Activated T-helper 17 cell treated with anti-CD3 and anti-CD28 coated beads, Interleukin-2, amount 50 U/mL, for 72 hours (primary cell): ENCODE data around the gene IQSEC2. TPM values are rescaled to one million over a fixed set of nuclear protein-coding genes. Genes with fewer than 3 reads are reported as not detected.
A peak's percentile ranks its signal among the peaks of the same experiment; 100 is the strongest.

Experiments used
- ATAC-seq: fragments of 150-1000 bp; cut with Tn5 transposase; replicated peaks from 2 replicates; pipeline ENCODE4 v1.10.0; 2021; ENCODE audit warnings: mild to moderate bottlenecking, moderate library complexity
- H3K27ac Mint-ChIP-seq: one replicate; pipeline ENCODE4 v1.8.0; 2022; ENCODE audit warnings: mixed read lengths
- H3K27me3 Mint-ChIP-seq: one replicate; pipeline ENCODE4 v1.8.0; 2022; ENCODE audit warnings: mixed read lengths
- H3K36me3 Mint-ChIP-seq: one replicate; pipeline ENCODE4 v1.8.0; 2022; ENCODE audit warnings: low read depth, mild to moderate bottlenecking, mixed read lengths
- H3K4me1 Mint-ChIP-seq: one replicate; pipeline ENCODE4 v1.8.0; 2022; ENCODE audit warnings: mixed read lengths
- H3K4me3 Mint-ChIP-seq: one replicate; pipeline ENCODE4 v1.8.0; 2022; ENCODE audit warnings: mild to moderate bottlenecking, mixed read lengths
- H3K9me3 Mint-ChIP-seq: one replicate; pipeline ENCODE4 v1.8.0; 2022; ENCODE audit warnings: mixed read lengths
- total RNA-seq, 2 donors: library from RNA; stranded (reverse); gene quantifications; one replicate each; pipeline ENCODE4 v1.2.3, GENCODE V29; 2022

IQSEC2 gene
- total RNA-seq, 2 donors from 2014 or later = 0.32 to 0.56 TPM

DNA sequence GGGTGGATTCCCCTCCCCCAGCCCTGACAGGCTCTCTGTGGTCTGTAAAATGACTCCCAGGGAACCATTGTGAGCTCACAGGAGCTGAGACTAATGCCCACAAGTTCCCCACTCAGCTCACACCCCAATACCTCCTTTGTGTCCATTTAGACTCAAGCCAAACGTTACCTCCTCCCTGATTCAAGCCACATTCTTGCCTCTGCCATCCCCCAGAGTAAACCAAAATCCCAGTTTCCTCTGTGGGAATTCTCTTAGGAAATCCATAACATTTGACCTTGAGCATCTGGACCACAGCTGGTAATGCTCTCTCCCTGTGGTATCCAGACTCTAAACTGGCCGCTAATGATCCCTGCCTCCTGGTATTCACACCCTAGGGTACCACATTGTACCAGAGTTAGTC lies 30.1 kb downstream of the IQSEC2 start:
- Mint-ChIP-seq H3K4me3 (no peak overlapping the region), H3K27ac (no peak overlapping the region), H3K4me1 (no peaks in the 10 kb centered on the region), H3K9me3 (no peaks in the 10 kb centered on the region), H3K27me3 (no peaks in the 10 kb centered on the region), H3K36me3 (no peaks in the 10 kb centered on the region)
- no peak for ATAC-seq

DNA sequence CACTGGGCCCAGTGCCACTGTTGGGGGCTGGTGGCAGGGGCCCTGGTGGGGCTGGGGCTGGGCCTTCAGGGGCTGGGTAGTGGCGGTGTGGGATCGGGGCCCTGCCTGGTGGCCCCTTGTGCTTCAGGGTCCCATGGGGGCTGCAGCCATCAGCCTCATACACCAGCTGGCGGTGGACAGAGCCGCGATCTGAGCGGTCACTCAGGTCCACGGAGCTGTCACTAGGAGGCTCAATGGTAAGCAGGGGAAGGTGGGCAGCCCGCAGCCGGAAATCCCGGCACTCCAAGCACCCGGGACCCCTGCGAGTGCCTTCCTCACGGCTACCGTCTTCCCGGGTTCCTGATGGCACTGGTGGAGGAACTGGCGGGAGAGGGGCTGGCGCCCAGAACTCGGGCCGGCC lies 30.8 kb downstream of the IQSEC2 start:
- Mint-ChIP-seq H3K4me1 (no peaks in the 10 kb centered on the region), H3K9me3 (no peaks in the 10 kb centered on the region), H3K27ac (no peak overlapping the region), H3K36me3 (no peaks in the 10 kb centered on the region), H3K27me3 (no peaks in the 10 kb centered on the region), H3K4me3 (no peak overlapping the region)
- ATAC-seq = no peak

DNA sequence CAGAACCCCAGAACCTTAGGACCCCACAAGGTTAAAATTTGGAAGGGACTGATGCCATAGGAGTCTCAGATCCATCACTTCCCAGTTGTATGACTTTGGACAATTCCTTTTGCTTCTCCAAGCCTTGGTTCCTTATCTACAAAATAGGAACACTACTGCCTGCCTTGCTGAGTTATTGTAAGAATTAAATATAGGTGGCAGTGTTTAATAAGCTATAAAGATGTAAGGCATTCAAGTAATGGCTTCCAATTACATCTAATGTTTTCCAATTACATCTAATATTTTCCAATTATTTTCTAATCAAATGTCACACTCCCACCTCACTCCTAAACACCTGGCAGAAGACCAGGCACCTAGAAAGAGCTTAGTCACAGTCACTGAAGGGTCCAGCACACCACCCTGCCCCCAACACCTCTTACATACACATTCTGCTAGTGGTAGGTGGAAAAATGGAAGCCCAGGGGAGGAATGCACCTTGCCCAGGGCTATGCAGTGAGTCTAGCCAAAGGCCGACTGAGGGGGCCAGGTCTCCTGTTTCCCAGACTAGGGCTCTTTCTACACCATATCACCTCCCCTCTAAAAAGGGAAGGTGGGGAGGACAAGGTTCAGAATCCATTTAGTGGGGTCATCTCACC lies 31.9 kb downstream of the IQSEC2 start:
- no peaks in the 10 kb centered on the region for H3K36me3 Mint-ChIP-seq
- H3K27me3 Mint-ChIP-seq = no peaks in the 10 kb centered on the region
- no peaks in the 10 kb centered on the region for H3K9me3 Mint-ChIP-seq
- H3K4me1 Mint-ChIP-seq = no peaks in the 10 kb centered on the region
- H3K27ac Mint-ChIP-seq = no peak overlapping the region
- no peak for ATAC-seq
- no peak overlapping the region for H3K4me3 Mint-ChIP-seq

DNA sequence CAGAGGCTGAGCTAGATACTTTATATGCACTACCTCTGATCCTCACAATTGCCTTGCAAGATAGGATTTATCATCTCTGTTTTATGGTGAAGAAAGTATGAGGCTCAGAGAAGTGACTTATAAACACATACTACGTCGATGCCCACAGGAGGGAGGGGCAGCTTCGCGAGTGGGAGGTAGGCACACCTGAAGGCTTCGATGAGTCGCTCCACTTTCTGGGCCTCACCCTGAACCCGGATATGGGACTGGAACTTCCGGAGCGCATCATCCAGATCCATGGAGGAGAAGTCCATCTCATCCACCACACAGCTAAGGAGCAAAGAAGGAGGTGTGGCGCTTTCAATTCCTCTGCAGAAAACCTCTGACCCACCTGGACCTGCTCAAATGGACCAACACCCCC lies 33.5 kb downstream of the IQSEC2 start:
- Mint-ChIP-seq H3K4me3 (no peak overlapping the region), H3K27ac (no peak overlapping the region), H3K4me1 (no peaks in the 10 kb centered on the region), H3K27me3 (no peaks in the 10 kb centered on the region), H3K36me3 (no peaks in the 10 kb centered on the region), H3K9me3 (no peaks in the 10 kb centered on the region)
- ATAC-seq = no peak

DNA sequence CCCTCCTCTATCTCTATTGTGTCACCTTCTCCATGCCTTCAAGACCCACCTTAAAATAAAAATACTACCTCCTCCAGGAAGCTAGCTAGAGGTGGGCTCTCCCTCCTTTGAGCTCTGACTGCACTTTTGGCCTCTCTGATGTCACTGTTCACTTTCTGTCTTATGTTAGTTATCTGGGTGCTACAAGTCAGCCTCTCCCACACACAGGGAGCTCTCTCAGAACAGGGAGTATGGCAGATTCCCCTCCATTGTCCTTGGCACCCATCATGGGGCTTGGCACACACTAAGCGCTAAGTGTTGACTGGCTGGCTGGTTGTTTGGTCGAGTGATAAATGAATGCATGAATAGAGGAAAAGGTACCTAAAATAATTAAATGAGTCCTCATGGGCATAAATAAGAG lies 35.2 kb downstream of the IQSEC2 start:
- Mint-ChIP-seq H3K4me1 (no peaks in the 10 kb centered on the region), H3K27me3 (no peaks in the 10 kb centered on the region), H3K36me3 (no peaks in the 10 kb centered on the region), H3K9me3 (no peaks in the 10 kb centered on the region), H3K27ac (no peak overlapping the region), H3K4me3 (no peak overlapping the region)
- ATAC-seq = no peak

DNA sequence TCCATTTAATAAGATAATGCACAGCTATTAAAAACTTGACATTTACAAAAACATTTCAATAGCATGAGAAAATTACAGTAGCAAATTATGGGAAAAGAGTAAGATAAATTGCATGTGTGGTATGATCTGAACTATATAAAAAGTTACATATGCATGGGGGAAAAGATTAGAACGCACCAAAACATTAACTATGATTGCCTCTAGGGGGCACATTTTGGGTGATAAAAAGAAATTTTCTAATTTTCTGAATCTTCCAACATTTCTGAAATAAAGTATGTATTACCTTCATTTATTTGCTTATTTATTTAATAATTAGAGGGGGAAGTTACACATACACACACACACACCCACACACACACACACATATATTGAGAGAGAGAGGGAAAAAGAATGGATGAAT lies 36.8 kb downstream of the IQSEC2 start:
- H3K36me3 Mint-ChIP-seq = no peaks in the 10 kb centered on the region
- no peak overlapping the region for H3K27ac Mint-ChIP-seq
- ATAC-seq = no peak
- no peaks in the 10 kb centered on the region for H3K4me1 Mint-ChIP-seq
- H3K9me3 Mint-ChIP-seq = no peaks in the 10 kb centered on the region
- no peak overlapping the region for H3K4me3 Mint-ChIP-seq
- H3K27me3 Mint-ChIP-seq = no peaks in the 10 kb centered on the region

DNA sequence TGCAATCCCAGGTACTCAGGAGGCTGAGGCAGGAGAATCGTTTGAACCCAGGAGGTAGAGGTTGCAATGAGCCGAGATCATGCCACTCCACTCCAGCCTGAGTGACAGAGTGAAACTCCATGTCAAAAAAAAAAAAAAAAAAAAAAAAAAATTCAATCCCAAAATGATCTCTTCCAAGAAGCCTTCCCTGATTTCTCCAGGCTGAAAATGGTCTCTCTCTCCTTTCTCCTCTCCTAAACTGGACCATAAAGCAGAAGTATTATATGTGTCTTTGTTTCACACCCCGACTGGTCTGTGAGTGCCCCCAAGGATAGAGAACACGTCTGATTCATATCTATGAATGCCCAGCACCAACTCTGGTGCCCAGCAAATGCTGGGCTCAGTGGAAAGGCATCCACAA lies 39.1 kb downstream of the IQSEC2 start:
- H3K4me3 Mint-ChIP-seq = no peak overlapping the region
- H3K27ac Mint-ChIP-seq = no peak overlapping the region
- no peaks in the 10 kb centered on the region for H3K36me3 Mint-ChIP-seq
- no peaks in the 10 kb centered on the region for H3K4me1 Mint-ChIP-seq
- no peaks in the 10 kb centered on the region for H3K27me3 Mint-ChIP-seq
- no peak for ATAC-seq
- H3K9me3 Mint-ChIP-seq = no peaks in the 10 kb centered on the region

DNA sequence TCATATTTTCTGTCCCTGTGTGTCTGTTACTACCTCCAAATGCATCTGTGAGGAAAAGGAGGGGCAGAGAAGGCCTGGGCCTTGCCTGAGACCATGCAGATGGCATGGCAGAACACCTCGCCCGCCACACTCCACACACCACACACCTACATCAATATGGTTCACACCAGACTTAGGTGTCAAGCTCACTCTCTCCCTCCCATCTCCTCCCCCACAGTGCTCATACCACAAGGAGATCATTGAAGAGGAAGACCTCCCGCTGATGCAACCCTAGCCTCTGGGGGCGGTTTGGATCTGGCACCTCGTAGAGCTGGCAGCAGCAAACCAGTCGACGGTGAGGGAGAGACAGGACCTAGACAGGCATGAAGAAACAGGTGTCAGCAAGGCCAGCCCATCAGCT lies 39.8 kb downstream of the IQSEC2 start:
- ATAC-seq = no peak
- H3K4me1 Mint-ChIP-seq = no peaks in the 10 kb centered on the region
- no peaks in the 10 kb centered on the region for H3K27me3 Mint-ChIP-seq
- H3K4me3 Mint-ChIP-seq = no peak overlapping the region
- no peak overlapping the region for H3K27ac Mint-ChIP-seq
- no peaks in the 10 kb centered on the region for H3K36me3 Mint-ChIP-seq
- no peaks in the 10 kb centered on the region for H3K9me3 Mint-ChIP-seq

DNA sequence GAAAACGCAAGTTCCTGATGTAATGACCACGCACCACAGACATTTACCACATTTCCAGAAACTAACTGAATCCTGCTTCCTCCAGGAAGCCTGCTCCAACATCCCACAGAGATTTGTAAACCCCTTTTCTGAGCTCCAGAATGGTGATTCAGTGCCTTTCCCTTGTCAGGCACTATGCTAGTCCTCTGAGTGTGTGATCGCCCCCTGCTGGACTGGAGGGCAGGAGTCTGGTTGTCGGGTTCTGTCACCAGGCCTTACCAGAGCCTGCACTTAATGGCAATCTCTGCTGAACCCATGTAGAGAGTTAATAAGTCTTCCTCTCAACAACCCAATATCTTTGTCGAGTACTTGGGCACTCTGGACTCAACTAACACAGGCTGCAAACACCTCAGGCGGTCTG lies 41.9 kb downstream of the IQSEC2 start:
- ATAC-seq = peak; percentile 68
- Mint-ChIP-seq H3K36me3 (no peaks in the 10 kb centered on the region), H3K27me3 (no peaks in the 10 kb centered on the region), H3K27ac (no peak overlapping the region), H3K9me3 (no peaks in the 10 kb centered on the region), H3K4me3 (peak overlapping the region; percentile 15), H3K4me1 (no peaks in the 10 kb centered on the region)

DNA sequence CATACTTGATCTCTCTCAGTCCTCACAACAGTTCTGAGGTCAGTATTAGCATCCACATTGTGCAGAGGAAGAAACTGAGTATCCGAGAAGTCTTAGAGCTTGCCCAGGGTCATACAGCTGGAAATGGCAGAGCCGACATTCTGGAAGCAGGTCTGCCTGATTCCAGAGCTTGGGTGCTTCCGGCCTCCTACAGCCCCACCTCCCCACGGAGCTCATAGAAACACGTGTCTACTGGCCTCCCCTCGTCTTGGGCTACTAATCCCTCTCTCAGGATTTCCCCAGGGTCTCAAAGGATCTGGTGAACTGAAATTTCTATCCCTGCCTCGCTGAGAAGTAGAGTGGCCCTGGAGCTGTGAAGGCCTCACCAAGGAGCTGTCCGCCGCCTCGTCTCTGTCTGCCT lies 44.3 kb downstream of the IQSEC2 start:
- Mint-ChIP-seq H3K4me1 (no peaks in the 10 kb centered on the region), H3K9me3 (no peaks in the 10 kb centered on the region), H3K4me3 (no peak overlapping the region), H3K27ac (no peak overlapping the region), H3K27me3 (no peaks in the 10 kb centered on the region), H3K36me3 (no peaks in the 10 kb centered on the region)
- ATAC-seq = no peak

DNA sequence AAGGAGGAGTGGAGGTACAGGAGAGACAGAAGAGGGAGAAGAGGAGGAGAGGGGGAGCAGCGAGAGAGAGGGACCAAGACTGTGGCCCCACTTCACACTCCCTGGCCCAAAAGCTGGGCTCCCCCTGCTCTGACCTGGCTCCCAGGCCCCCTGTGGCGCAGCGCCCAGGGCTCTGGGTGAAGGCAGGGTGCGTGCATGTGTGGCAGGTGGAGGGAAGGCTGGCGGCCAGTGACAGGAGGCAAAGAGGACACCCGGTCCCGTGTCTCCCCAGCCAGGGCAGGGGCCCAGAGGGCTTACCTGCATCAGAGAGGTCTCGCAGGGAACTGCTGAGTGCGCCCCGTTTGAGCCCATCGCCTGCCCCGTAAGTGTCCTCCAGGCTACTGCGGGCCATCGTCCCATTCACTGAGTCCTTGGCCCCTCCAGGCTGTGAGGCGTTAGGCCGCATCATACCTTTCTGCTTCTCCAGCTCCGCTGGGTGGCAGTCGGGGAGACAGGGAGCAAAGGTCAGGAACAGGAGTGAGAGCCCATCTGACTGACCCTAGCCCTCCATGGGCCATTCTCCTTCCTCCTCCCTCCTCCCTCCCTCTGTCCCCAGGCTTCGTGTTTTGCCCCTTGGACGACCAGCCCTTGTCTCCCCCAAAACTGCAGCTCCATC lies 45.2 kb downstream of the IQSEC2 start:
- no peaks in the 10 kb centered on the region for H3K27me3 Mint-ChIP-seq
- no peaks in the 10 kb centered on the region for H3K4me1 Mint-ChIP-seq
- H3K36me3 Mint-ChIP-seq = no peaks in the 10 kb centered on the region
- H3K27ac Mint-ChIP-seq = no peak overlapping the region
- H3K4me3 Mint-ChIP-seq = no peak overlapping the region
- H3K9me3 Mint-ChIP-seq = no peaks in the 10 kb centered on the region
- no peak for ATAC-seq

DNA sequence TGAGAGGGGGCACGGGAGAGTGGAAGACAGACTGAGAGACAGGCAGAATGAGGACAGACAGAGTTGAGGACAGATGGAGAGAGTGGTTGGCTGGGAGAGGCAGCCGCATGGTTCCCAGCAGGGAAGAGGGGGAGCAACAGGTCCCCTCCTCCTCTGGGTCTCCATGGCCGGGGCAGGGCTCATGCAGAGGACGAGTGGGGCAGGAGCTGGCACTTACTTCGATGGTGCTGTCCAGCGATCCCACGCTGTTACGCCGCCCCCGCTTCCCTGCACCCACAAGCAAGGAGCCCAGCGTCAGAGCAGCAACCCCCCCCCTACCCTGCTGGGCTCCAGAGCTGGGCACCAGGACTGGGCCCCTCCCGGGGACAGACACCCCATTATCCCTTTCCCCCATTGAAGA lies 45.8 kb downstream of the IQSEC2 start:
- Mint-ChIP-seq H3K9me3 (no peaks in the 10 kb centered on the region), H3K27me3 (no peaks in the 10 kb centered on the region), H3K4me1 (no peaks in the 10 kb centered on the region), H3K4me3 (no peak overlapping the region), H3K27ac (no peak overlapping the region), H3K36me3 (no peaks in the 10 kb centered on the region)
- ATAC-seq = no peak

DNA sequence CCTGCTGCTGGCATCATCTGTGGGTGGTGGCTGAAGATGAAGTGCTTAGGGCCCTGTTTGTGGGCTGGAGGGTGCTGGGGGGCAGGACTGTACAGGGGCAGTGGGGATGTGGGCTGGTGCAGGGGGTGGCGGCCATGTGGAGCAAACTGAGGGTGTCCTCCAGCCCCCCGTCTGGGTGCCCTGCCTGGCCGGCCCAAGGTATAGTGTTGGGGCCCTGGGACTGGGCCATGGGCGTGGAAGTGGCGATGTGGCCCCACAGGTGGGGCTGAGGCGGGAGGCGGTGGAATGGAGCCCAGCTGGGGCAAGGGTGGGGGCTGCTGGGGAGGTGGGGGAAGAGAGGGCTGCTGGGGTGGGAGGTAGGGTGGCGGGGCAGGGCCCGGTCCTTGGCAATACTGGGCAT lies 46.9 kb downstream of the IQSEC2 start:
- H3K4me1 Mint-ChIP-seq = no peaks in the 10 kb centered on the region
- no peak overlapping the region for H3K4me3 Mint-ChIP-seq
- no peak overlapping the region for H3K27ac Mint-ChIP-seq

DNA sequence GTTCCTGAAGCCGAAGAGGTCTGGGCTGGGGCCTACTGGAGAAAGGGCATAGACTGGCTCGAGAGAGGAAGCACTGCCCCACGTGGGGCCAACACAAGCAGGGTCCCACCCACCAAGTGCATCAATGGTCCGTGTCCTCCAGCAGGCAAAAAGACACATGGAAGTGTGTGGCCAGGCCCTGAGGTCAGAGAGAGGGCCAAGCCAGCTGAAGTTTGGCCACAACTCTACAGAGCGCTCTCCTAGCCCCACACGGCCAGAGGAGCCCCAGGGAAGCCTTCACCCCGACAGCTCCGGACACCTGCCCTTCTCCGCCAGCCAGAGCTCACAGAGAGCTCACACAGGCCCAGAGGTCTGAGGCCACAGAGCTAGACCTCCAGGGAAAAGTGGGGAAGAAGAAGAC lies 47.8 kb downstream of the IQSEC2 start:
- no peaks in the 10 kb centered on the region for H3K4me1 Mint-ChIP-seq
- ATAC-seq = no peak
- no peaks in the 10 kb centered on the region for H3K9me3 Mint-ChIP-seq
- no peaks in the 10 kb centered on the region for H3K36me3 Mint-ChIP-seq
- H3K4me3 Mint-ChIP-seq = no peak overlapping the region
- no peaks in the 10 kb centered on the region for H3K27me3 Mint-ChIP-seq
- H3K27ac Mint-ChIP-seq = no peak overlapping the region

More for the DNA sequence above, 46.9 kb downstream of the IQSEC2 start:
- Mint-ChIP-seq H3K27me3 (no peaks in the 10 kb centered on the region), H3K36me3 (no peaks in the 10 kb centered on the region), H3K9me3 (no peaks in the 10 kb centered on the region)
- ATAC-seq = no peak

DNA sequence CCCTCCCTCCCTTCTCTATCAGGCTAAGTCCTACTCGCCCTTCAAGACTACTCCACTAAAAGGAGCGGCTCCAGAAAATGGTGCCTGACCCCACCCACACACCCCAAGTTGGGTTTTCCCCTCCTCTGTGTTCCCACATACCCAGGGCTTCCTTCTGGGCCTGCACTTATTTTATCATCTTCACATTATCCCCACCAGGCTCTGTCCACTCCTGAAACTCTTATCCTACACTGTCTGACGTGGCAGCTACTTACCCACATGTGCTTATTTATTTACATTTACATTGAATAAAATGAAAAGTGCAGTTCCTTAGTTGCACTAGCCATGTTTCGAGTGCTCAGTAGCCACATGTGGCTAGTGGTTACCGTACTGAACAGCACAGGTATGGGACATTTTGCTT lies 51.3 kb downstream of the IQSEC2 start:
- Mint-ChIP-seq H3K4me1 (no peaks in the 10 kb centered on the region), H3K27ac (no peak overlapping the region), H3K4me3 (no peak overlapping the region), H3K9me3 (no peaks in the 10 kb centered on the region), H3K36me3 (peaks cover 5% of the 10 kb centered on the region), H3K27me3 (no peaks in the 10 kb centered on the region)
- no peak for ATAC-seq
